Inferior parietal cortex (tissue), 1 donor: Measurements from ENCODE around the gene PALM3.
"Not testable (repeated sequence)": the region's sequence is repeated elsewhere in the genome, so short reads cannot be mapped to it uniquely, and the experiment has no call there.

Experiments
- DNase-seq: peaks from one replicate; pipeline ENCODE4 v3.0.0-alpha.2; 2016; ENCODE audit errors: extremely low spot score

PALM3 gene

GRCh38 chr19:14059652-14060155 lies 2.2 kb downstream of the PALM3 start:
- no peak for DNase-seq

- no peak for DNase-seq
Measured at GRCh38 chr19:14059093-14059480, 2.8 kb downstream of the PALM3 start.

GRCh38 chr19:14058182-14059092 lies 3.4 kb downstream of the PALM3 start:
- no peak for DNase-seq

GRCh38 chr19:14056741-14057356 lies 5.0 kb downstream of the PALM3 start:
- DNase-seq: no peak

- no peak for DNase-seq
Measured at GRCh38 chr19:14056069-14056666, 5.7 kb downstream of the PALM3 start.

- no peak for DNase-seq
Measured at GRCh38 chr19:14055396-14055795, 6.5 kb downstream of the PALM3 start.

GRCh38 chr19:14054721-14055120 lies 7.2 kb downstream of the PALM3 start:
- no peak for DNase-seq

GRCh38 chr19:14054099-14054498 lies 7.8 kb downstream of the PALM3 start:
- no peak for DNase-seq

- DNase-seq: no peak
Measured at GRCh38 chr19:14053500-14053899, 8.4 kb downstream of the PALM3 start.

- no peak for DNase-seq
Measured at GRCh38 chr19:14053032-14053431, 8.8 kb downstream of the PALM3 start.

- no peak for DNase-seq
Measured at GRCh38 chr19:14052470-14052869, 9.4 kb downstream of the PALM3 start.

- DNase-seq: no peak
Measured at GRCh38 chr19:14051980-14052379, 9.9 kb downstream of the PALM3 start.

GRCh38 chr19:14050961-14051360 lies 10.9 kb downstream of the PALM3 start:
- DNase-seq: not testable (repeated sequence)

GRCh38 chr19:14050512-14050911 lies 11.4 kb downstream of the PALM3 start:
- no peak for DNase-seq

- DNase-seq: no peak
Measured at GRCh38 chr19:14048443-14049153, 13.3 kb downstream of the PALM3 start.

- not testable (repeated sequence) for DNase-seq
Measured at GRCh38 chr19:14047866-14048265, 14.0 kb downstream of the PALM3 start.

GRCh38 chr19:14042659-14043608 lies 18.9 kb downstream of the PALM3 start:
- peak; percentile 49 for DNase-seq

GRCh38 chr19:14039181-14039580 lies 22.7 kb downstream of the PALM3 start:
- no peak for DNase-seq

- DNase-seq: no peak
Measured at GRCh38 chr19:14035706-14036105, 26.2 kb downstream of the PALM3 start.

GRCh38 chr19:14035159-14035558 lies 26.7 kb downstream of the PALM3 start:
- DNase-seq: not testable (repeated sequence)

- DNase-seq: no peak
Measured at GRCh38 chr19:14033946-14034345, 27.9 kb downstream of the PALM3 start.
